IMR-90 (cell line): ENCODE data around the gene SESN3. TPM values are rescaled to one million over a fixed set of nuclear protein-coding genes. Genes with fewer than 3 reads are reported as not detected.

Source experiments
- ATAC-seq: fragments of 200-7000 bp; cut with Tn5 transposase; 2 replicates; pipeline ENCODE4 v1.9.1; 2020; ENCODE audit warnings: low read depth, mild to moderate bottlenecking, moderate library complexity
- BruUV-seq: library from RNA; stranded (reverse); fragments of 400-500 nt; replicated peaks from 2 replicates; lab custom pipeline; 2021; lab: Mats Ljungman, UMichigan
- CTCF ChIA-PET: fragments of 300-600 bp; formaldehyde crosslinking; extraction: SDS; loops from one replicate; lab custom pipeline; 2021; ENCODE audit warnings: antibody characterized with exemption; lab: Yijun Ruan, JAX
- POLR2A ChIA-PET: fragments of 300-600 bp; sonication (Branson Sonifier 250); formaldehyde crosslinking; loops from one replicate; lab custom pipeline; 2022; ENCODE audit warnings: antibody characterized with exemption; ENCODE audit not compliant: unreplicated experiment; lab: Charles Lee
- DNase-seq: peaks from one replicate; pipeline ENCODE4 v3.0.0; 2013
- H2AFZ ChIP-seq: replicated peaks from 2 replicates; pipeline ENCODE3; 2013; ENCODE audit warnings: low read length, mild to moderate bottlenecking; ENCODE audit not compliant: poor library complexity
- H2AK5ac ChIP-seq: 2 replicates; pipeline ENCODE4 v1.6.1; 2013; ENCODE audit warnings: low read depth, low read length, inconsistent platforms
- H2AK9ac ChIP-seq: replicated peaks from 2 replicates; pipeline ENCODE3; 2013; ENCODE audit warnings: mild to moderate bottlenecking, low read depth, low read length, moderate library complexity; ENCODE audit not compliant: poor library complexity
- H2BK120ac ChIP-seq: 2 replicates; pipeline ENCODE4 v1.6.1; 2013; ENCODE audit warnings: low read depth, low read length, inconsistent platforms
- H2BK15ac ChIP-seq: 3 replicates; pipeline ENCODE4 v1.6.1; 2013; ENCODE audit warnings: low read depth, low read length, inconsistent platforms
- H2BK20ac ChIP-seq: 2 replicates; pipeline ENCODE4 v1.6.1; 2013; ENCODE audit warnings: low read depth, mild to moderate bottlenecking, inconsistent platforms, low read length, moderate library complexity
- H2BK5ac ChIP-seq: 2 replicates; pipeline ENCODE4 v1.6.1; 2013; ENCODE audit warnings: mild to moderate bottlenecking, low read depth, low read length, inconsistent platforms; ENCODE audit not compliant: poor library complexity, severe bottlenecking
- H3K14ac ChIP-seq: replicated peaks from 2 replicates; pipeline ENCODE4 v1.6.1; 2013; ENCODE audit warnings: low read depth, low read length, inconsistent platforms
- H3K18ac ChIP-seq: 2 replicates; pipeline ENCODE4 v1.6.1; 2013; ENCODE audit warnings: low read depth, low read length, control low read depth
- H3K23ac ChIP-seq: 2 replicates; pipeline ENCODE4 v1.6.1; 2013; ENCODE audit warnings: low read depth, low read length, inconsistent platforms
- H3K27ac ChIP-seq: 2 replicates; pipeline ENCODE4 v1.5.1; 2013; ENCODE audit warnings: mild to moderate bottlenecking, control low read depth, low read length; ENCODE audit not compliant: insufficient read depth
- H3K27me3 ChIP-seq: 2 replicates; pipeline ENCODE4 v1.6.1; 2013; ENCODE audit warnings: low read length; ENCODE audit not compliant: control insufficient read depth, insufficient read depth
- H3K36me3 ChIP-seq: 2 replicates; pipeline ENCODE4 v1.6.1; 2013; ENCODE audit warnings: low read length, mixed read lengths; ENCODE audit not compliant: control insufficient read depth, insufficient read depth
- H3K4ac ChIP-seq: 2 replicates; pipeline ENCODE4 v1.6.1; 2013; ENCODE audit warnings: low read depth, low read length, inconsistent platforms
- H3K4me1 ChIP-seq: 2 replicates; pipeline ENCODE4 v1.6.1; 2013; ENCODE audit warnings: low read length, mixed read lengths; ENCODE audit not compliant: control insufficient read depth, insufficient read depth
- H3K4me2 ChIP-seq: 2 replicates; pipeline ENCODE4 v1.6.1; 2013; ENCODE audit warnings: low read depth, mild to moderate bottlenecking, control low read depth, low read length, moderate library complexity
- H3K4me3 ChIP-seq: 2 replicates; pipeline ENCODE4 v1.5.1; 2013; ENCODE audit warnings: low read depth, mild to moderate bottlenecking, control low read depth, low read length, moderate library complexity; ENCODE audit not compliant: insufficient read depth
- H3K56ac ChIP-seq: 2 replicates; pipeline ENCODE4 v1.6.1; 2013; ENCODE audit warnings: low read length, inconsistent platforms; ENCODE audit not compliant: insufficient read depth; ENCODE audit errors: extremely low read depth
- H3K79me1 ChIP-seq, 2 experiments: 2 replicates each; pipeline ENCODE4 v1.6.1; 2013; ENCODE audit warnings: low read length in 2 of 2, inconsistent platforms in 1 of 2, low read depth in 1 of 2
- H3K9ac ChIP-seq: 2 replicates; pipeline ENCODE4 v1.6.1; 2013; ENCODE audit warnings: low read depth, low read length, control low read depth
- H3K9me1 ChIP-seq: 2 replicates; pipeline ENCODE4 v1.6.1; 2013; ENCODE audit warnings: low read length, inconsistent platforms; ENCODE audit not compliant: insufficient read depth
- H3K9me3 ChIP-seq: 2 replicates; pipeline ENCODE4 v1.6.1; 2013; ENCODE audit warnings: low read length; ENCODE audit not compliant: control insufficient read depth, insufficient read depth
- H4K20me1 ChIP-seq: 2 replicates; pipeline ENCODE4 v1.6.1; 2013; ENCODE audit warnings: low read length, inconsistent platforms; ENCODE audit not compliant: insufficient read depth
- H4K5ac ChIP-seq: 2 replicates; pipeline ENCODE4 v1.6.1; 2013; ENCODE audit warnings: mild to moderate bottlenecking, low read depth, low read length, control low read depth
- H4K8ac ChIP-seq, 2 experiments: 2 replicates each; pipeline ENCODE4 v1.6.1; 2013; ENCODE audit warnings: low read depth in 2 of 2, low read length in 2 of 2, control low read depth in 1 of 2, inconsistent platforms in 1 of 2
- H4K91ac ChIP-seq: 2 replicates; pipeline ENCODE4 v1.6.1; 2013; ENCODE audit warnings: low read depth, low read length, inconsistent platforms; ENCODE audit not compliant: insufficient read depth
- CEBPB ChIP-seq: IDR thresholded peaks from 2 replicates; pipeline ENCODE4 v1.6.1; 2012; ENCODE audit warnings: low read depth, low read length, improper control_type of control experiment
- CHD1 ChIP-seq: IDR thresholded peaks from 2 replicates; pipeline ENCODE4 v1.6.1; 2012; ENCODE audit warnings: low read depth, low read length, improper control_type of control experiment
- ELK1 ChIP-seq: fragments of 150-350 bp; IDR thresholded peaks from 2 replicates; pipeline ENCODE4 v1.6.1; 2016; ENCODE audit warnings: low read depth, mild to moderate bottlenecking, low read length, moderate library complexity, borderline replicate concordance
- POLR2A ChIP-seq: IDR thresholded peaks from 2 replicates; pipeline ENCODE4 v1.6.1; 2012; ENCODE audit warnings: mild to moderate bottlenecking, low read depth, low read length
- RAD21 ChIP-seq: IDR thresholded peaks from 2 replicates; pipeline ENCODE4 v1.6.1; 2012; ENCODE audit warnings: low read length, improper control_type of control experiment
- RFX5 ChIP-seq: IDR thresholded peaks from 2 replicates; pipeline ENCODE4 v1.8.0; 2012; ENCODE audit warnings: low read depth, mild to moderate bottlenecking, low read length, moderate library complexity
- WGBS, 2 experiments: methylation state at CpG; one replicate each; pipeline versions ENCODE4 v1.1.5 to v1.1.7; 2013; ENCODE audit warnings: missing lambda C conversion rate in 2 of 2; ENCODE audit not compliant: insufficient read length in 1 of 2; ENCODE audit errors: extremely low coverage in 2 of 2; 5-methylcytosine and 5-hydroxymethylcytosine counted together
- dilution Hi-C: fragments of 300-500 bp; cut with HindIII; formaldehyde crosslinking; loops from one replicate; pipeline ENCODE4 v1.14.3; 2018; ENCODE audit warnings: low sequenced_read_pairs; ENCODE audit not compliant: unreplicated experiment
- in situ Hi-C: fragments of 300-500 bp; cut with MboI; formaldehyde crosslinking; loops from 3 replicates; pipeline ENCODE4 v1.14.3; 2019; ENCODE audit warnings: low sequenced_read_pairs, inconsistent platforms, mixed read lengths
- intact Hi-C: fragments of 100-400 bp; cut with micrococcal nuclease; formaldehyde crosslinking; loops from 2 replicates; pipeline ENCODE4 v1.10.0; 2022
- polyA plus RNA-seq, 3 experiments: library from polyadenylated mRNA; depleted of rRNA; stranded (reverse); fragments of >200 nt; gene quantifications; 2 replicates each; pipeline ENCODE4 v1.2.3, GENCODE V29; 2012; ENCODE audit warnings: low replicate concordance in 1 of 3
- total RNA-seq: library from RNA; depleted of rRNA; stranded (reverse); fragments of >200 nt; gene quantifications from 2 replicates; pipeline ENCODE4 v1.2.3, GENCODE V29; 2012
- TF ChIP-seq, protein P1 (sequence below): fragments of 150-350 bp; IDR thresholded peaks from 2 replicates; pipeline ENCODE4 v1.6.1; 2017; ENCODE audit warnings: mild to moderate bottlenecking, antibody characterized with exemption, low read length, low read depth

The SESN3 gene
- total and polyA plus RNA-seq, 2 of the 4 experiments (the other 2 are of a cell fraction) = 2.0 to 7.7 TPM

DNA sequence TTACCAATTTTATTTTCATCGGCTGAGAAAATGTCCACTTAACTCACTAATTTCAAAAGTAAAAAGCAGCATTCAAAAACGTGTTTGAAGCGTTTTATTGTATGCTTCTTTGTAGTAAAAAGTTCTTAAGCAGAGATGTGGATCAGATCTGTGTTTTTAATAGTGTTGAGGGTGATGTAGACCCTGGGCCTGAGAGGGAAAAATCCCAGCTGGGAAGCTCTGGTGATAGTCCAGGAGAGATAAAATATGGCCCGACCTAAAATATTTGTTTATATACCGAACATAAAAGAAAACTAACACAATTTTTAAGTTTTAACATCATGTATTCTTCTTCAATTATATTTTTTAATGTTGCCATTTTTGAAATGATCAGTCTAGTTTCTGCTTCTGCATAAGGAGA is 35.2 kb downstream of the SESN3 start:
- no peaks in the 10 kb centered on the region for H3K9me1 ChIP-seq
- BruUV-seq = no TSS peak
- intact Hi-C loops = no loop called here
- no peak for TF ChIP-seq CHD1
- no peak for TF ChIP-seq RAD21
- no peak for TF ChIP-seq POLR2A
- no peak for TF ChIP-seq CEBPB
- TF ChIP-seq, protein P1, sequence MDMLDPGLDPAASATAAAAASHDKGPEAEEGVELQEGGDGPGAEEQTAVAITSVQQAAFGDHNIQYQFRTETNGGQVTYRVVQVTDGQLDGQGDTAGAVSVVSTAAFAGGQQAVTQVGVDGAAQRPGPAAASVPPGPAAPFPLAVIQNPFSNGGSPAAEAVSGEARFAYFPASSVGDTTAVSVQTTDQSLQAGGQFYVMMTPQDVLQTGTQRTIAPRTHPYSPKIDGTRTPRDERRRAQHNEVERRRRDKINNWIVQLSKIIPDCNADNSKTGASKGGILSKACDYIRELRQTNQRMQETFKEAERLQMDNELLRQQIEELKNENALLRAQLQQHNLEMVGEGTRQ = no peak
- TF ChIP-seq ELK1 = no peak
- no peak for TF ChIP-seq RFX5
- H2AK5ac ChIP-seq = no peak overlapping the region
- no peak overlapping the region for H2AK9ac ChIP-seq
- H3K4me1 ChIP-seq = no peaks in the 10 kb centered on the region
- no peak overlapping the region for H3K14ac ChIP-seq
- no peak overlapping the region for H3K4me3 ChIP-seq
- H3K36me3 ChIP-seq = 0 out of 2 replicates have a peak, but pooled peaks cover 1% of the 10 kb centered on the region
- no peak overlapping the region for H4K5ac ChIP-seq
- no peak overlapping the region for H2BK20ac ChIP-seq
- H4K8ac ChIP-seq = no peak overlapping the region
- H2BK15ac ChIP-seq = no peak overlapping the region
- ChIA-PET CTCF (no interaction called here), POLR2A (no interaction called here)
- no peak overlapping the region for H3K18ac ChIP-seq
- no peak overlapping the region for H3K9ac ChIP-seq
- no peak for DNase-seq
- H3K23ac ChIP-seq = no peak overlapping the region
- dilution Hi-C loops = no loop called here
- H3K4ac ChIP-seq = no peak overlapping the region
- H4K91ac ChIP-seq = no peak overlapping the region
- no peak for ATAC-seq
- WGBS, 2 experiments = no CpG with 5 or more reads among the region's 5 CpGs
- H2BK120ac ChIP-seq = no peak overlapping the region
- H4K20me1 ChIP-seq = no peaks in the 10 kb centered on the region
- H3K27me3 ChIP-seq = no peaks in the 10 kb centered on the region
- H2AFZ ChIP-seq = no peak overlapping the region
- H3K79me1 ChIP-seq = no peaks in the 10 kb centered on the region
- in situ Hi-C loops = no loop called here
- no peak overlapping the region for H3K4me2 ChIP-seq
- no peak overlapping the region for H2BK5ac ChIP-seq
- H3K9me3 ChIP-seq = no peaks in the 10 kb centered on the region
- H3K27ac ChIP-seq = no peak overlapping the region
- H3K56ac ChIP-seq = no peak overlapping the region
